Measurements from ENCODE around the gene GRIN1. TPM values are rescaled to one million over a fixed set of nuclear protein-coding genes. Genes with fewer than 3 reads are reported as not detected.

Gene GRIN1
- total and polyA plus RNA-seq, 8 donors = 0.25 to 0.55 (median 0.31) TPM; not detected in 5

DNA sequence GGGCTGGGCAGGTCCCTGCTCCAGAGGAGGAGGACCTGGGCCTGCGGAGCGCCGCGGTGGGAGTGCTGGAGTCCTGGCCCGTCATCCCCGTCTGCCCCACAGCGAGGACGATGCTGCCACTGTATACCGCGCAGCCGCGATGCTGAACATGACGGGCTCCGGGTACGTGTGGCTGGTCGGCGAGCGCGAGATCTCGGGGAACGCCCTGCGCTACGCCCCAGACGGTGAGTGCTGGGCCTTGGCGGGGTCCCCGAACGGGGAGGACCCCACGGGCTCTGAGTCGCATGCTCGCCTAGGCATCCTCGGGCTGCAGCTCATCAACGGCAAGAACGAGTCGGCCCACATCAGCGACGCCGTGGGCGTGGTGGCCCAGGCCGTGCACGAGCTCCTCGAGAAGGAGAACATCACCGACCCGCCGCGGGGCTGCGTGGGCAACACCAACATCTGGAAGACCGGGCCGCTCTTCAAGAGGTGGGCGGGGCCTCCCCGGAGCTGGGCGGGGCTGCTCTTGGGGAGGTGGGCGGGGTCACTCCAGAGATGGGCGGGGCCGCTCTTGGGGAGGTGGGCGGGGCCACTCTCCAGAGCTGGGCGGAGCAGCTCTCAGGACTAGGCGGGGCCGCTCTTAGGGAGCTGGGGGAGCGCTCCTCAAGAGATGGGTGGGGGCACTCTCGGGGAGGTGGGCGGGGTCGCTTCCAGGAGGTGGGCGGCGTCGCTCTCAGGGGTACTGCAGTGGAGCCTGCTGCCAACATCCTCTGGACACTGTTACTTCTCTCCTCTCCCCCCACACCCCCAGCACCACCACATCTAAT lies 17.8 kb downstream of the GRIN1 start:
- Histone ChIP-seq H3K9me3 (no peaks in the 10 kb centered on the region), H3K27me3 (peaks cover 23 to 83% (median 67%) of the 10 kb centered on the region in 3 donors), H3K27ac (no peak overlapping the region), H3K4me1 (peaks cover 8 to 26% (median 19%) of the 10 kb centered on the region in 4 donors), H3K4me3 (peak overlapping the region in 3 of 4 donors; percentile 14 to 37 (median 20)), H3K36me3 (no peaks in the 10 kb centered on the region)
- peak; percentile 46 to 54 for DNase-seq
- intact Hi-C loops (cut with DNase I; ENCODE audit: low total_unique reads) = no loop called here
- WGBS, 5 donors = 1 to 5% (median 4%) methylated on average over 36 to 65 of the region's 65 CpGs
- TF ChIP-seq, protein P1, sequence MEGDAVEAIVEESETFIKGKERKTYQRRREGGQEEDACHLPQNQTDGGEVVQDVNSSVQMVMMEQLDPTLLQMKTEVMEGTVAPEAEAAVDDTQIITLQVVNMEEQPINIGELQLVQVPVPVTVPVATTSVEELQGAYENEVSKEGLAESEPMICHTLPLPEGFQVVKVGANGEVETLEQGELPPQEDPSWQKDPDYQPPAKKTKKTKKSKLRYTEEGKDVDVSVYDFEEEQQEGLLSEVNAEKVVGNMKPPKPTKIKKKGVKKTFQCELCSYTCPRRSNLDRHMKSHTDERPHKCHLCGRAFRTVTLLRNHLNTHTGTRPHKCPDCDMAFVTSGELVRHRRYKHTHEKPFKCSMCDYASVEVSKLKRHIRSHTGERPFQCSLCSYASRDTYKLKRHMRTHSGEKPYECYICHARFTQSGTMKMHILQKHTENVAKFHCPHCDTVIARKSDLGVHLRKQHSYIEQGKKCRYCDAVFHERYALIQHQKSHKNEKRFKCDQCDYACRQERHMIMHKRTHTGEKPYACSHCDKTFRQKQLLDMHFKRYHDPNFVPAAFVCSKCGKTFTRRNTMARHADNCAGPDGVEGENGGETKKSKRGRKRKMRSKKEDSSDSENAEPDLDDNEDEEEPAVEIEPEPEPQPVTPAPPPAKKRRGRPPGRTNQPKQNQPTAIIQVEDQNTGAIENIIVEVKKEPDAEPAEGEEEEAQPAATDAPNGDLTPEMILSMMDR (IDR thresholded peaks at IDR 0.05) = no peak
- TF ChIP-seq POLR2A (IDR thresholded peaks at IDR 0.05) (no peak), EP300 (IDR thresholded peaks at IDR 0.05) (no peak), POLR2AphosphoS5 (IDR thresholded peaks at IDR 0.05) (no peak)

DNA sequence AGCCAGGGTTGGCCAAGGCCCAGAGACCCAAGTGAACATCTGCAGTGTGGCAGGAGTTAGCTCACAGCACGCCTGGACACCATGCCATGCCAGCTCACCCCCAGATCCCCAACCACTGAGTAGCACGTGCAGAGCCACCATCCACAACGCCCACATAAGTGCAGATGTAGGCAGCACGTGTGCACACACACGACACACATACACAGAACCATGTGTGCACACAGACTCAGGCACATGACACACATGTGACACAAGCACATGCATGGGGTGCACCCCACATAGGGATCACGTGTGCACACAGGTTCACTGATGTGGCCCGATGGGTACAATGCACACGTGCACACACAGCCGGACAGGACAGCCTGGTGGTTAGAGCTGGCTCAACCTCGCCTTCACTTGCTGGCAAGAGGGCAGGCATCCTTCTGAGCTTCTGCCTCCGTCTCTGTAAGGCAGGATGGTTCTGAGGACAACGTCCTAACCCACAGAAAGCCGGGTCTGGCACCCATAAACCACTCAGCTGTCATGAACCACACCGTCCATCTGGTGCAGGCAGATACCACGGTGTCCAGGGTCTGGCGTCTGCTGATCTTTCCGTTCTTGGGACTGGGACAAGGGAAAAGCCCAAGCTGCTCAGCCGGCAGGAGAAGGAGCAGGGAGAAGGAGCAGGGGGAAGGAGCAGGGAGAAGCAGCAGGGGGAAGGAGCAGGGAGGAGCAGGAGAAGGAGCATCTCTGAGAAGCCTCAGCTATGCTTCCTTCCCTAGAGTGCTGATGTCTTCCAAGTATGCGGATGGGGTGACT lies 18.9 kb downstream of the GRIN1 start:
- TF ChIP-seq POLR2A (IDR thresholded peaks at IDR 0.05) = no peak
- no peak for TF ChIP-seq POLR2AphosphoS5 (IDR thresholded peaks at IDR 0.05)
- TF ChIP-seq, protein P1 (IDR thresholded peaks at IDR 0.05) = no peak
- no peak for TF ChIP-seq EP300 (IDR thresholded peaks at IDR 0.05)
- Histone ChIP-seq H3K36me3 (no peaks in the 10 kb centered on the region), H3K4me1 (peaks cover 19 to 37% (median 29%) of the 10 kb centered on the region in 4 donors), H3K27ac (no peak overlapping the region), H3K4me3 (no peak overlapping the region), H3K27me3 (peaks cover 23 to 94% (median 78%) of the 10 kb centered on the region in 3 donors), H3K9me3 (no peaks in the 10 kb centered on the region)
- 60 to 65% (median 62%) methylated on average over 14 to 19 of the region's 19 CpGs for WGBS, 5 donors
- DNase-seq = no peak
- intact Hi-C loops (cut with DNase I; ENCODE audit: low total_unique reads) = no loop called here

GRCh38 chr9:137158625-137159024 lies 19.7 kb downstream of the GRIN1 start:
- H3K9me3 ChIP-seq = no peaks in the 10 kb centered on the region
- no peak overlapping the region for H3K27ac ChIP-seq
- peaks cover 24 to 45% (median 36%) of the 10 kb centered on the region in 4 donors for H3K4me1 ChIP-seq
- WGBS, 5 donors = 27 to 35% (median 34%) methylated on average over 4 of the region's 4 CpGs
- no peak overlapping the region for H3K4me3 ChIP-seq
- TF ChIP-seq EP300 (IDR thresholded peaks at IDR 0.05) (no peak), POLR2A (IDR thresholded peaks at IDR 0.05) (no peak), POLR2AphosphoS5 (IDR thresholded peaks at IDR 0.05) (no peak)
- TF ChIP-seq, protein P1 (IDR thresholded peaks at IDR 0.05) = no peak
- peaks cover 23 to 99% (median 86%) of the 10 kb centered on the region in 3 donors for H3K27me3 ChIP-seq
- no peak for DNase-seq
- intact Hi-C loops (cut with DNase I; ENCODE audit: low total_unique reads) = no loop called here
- H3K36me3 ChIP-seq = no peaks in the 10 kb centered on the region
